B cell (primary cell): ENCODE results near the gene OR52D1. TPM values are rescaled to one million over a fixed set of nuclear protein-coding genes. Genes with fewer than 3 reads are reported as not detected.

Experiments used
- ATAC-seq: fragments of 200-7000 bp; cut with Tn5 transposase; one replicate; pipeline ENCODE4 v1.10.0; 2021; ENCODE audit warnings: low read depth, mild to moderate bottlenecking, moderate number of reproducible peaks, moderate library complexity
- CTCF ChIA-PET: fragments of 350-600 bp; sonication (Branson Sonifier 250); formaldehyde crosslinking; loops from one replicate; lab custom pipeline; 2021; ENCODE audit warnings: antibody characterized with exemption, inconsistent platforms; lab: Charles Lee
- POLR2A ChIA-PET: fragments of 350-600 bp; sonication (Branson Sonifier 250); formaldehyde crosslinking; loops from one replicate; lab custom pipeline; 2021; ENCODE audit warnings: antibody characterized with exemption; lab: Charles Lee
- DNase-seq: peaks from one replicate; pipeline ENCODE4 v3.0.0; 2013
- H2AFZ ChIP-seq: 2 replicates; pipeline ENCODE4 v1.6.1; 2012; ENCODE audit warnings: mild to moderate bottlenecking, low read depth, low read length; ENCODE audit not compliant: insufficient read depth, poor library complexity, severe bottlenecking
- H3K27ac ChIP-seq, 2 donors: 1 replicate in 1 of 2; 2 replicates in 1 of 2; pipeline ENCODE4 v1.5.1; 2012 to 2013; ENCODE audit warnings: low read length in 2 of 2, mild to moderate bottlenecking in 2 of 2, moderate library complexity in 1 of 2
- H3K27me3 ChIP-seq, 4 experiments: fragments of 200-600 bp in 1 of 4; sonication (generic) in 1 of 4; replicated peaks in 1 of 4; 1 replicate in 2 of 4; 2 replicates in 2 of 4; pipeline versions ENCODE4 v1.6.1 to v1.7.0; 2013 to 2016; ENCODE audit warnings: low read length in 3 of 4, mild to moderate bottlenecking in 2 of 4, mixed read lengths in 1 of 4, moderate library complexity in 1 of 4; ENCODE audit not compliant: insufficient read depth in 4 of 4, control insufficient read depth in 3 of 4; ENCODE audit errors: control extremely low read depth in 1 of 4
- H3K36me3 ChIP-seq, 2 experiments: replicated peaks in 1 of 2; 1 replicate in 1 of 2; 2 replicates in 1 of 2; pipeline versions ENCODE4 v1.6.1 to v1.7.1; 2013; ENCODE audit warnings: low read length in 1 of 2; ENCODE audit not compliant: insufficient read depth in 2 of 2, control insufficient read depth in 1 of 2; ENCODE audit errors: control extremely low read depth in 1 of 2, extremely low read depth in 1 of 2
- H3K4me1 ChIP-seq, 2 donors: fragments of 200-600 bp in 1 of 2; sonication (generic) in 1 of 2; 1 replicate in 1 of 2; 2 replicates in 1 of 2; pipeline versions ENCODE4 v1.5.1 to v1.6.1; 2013 to 2017; ENCODE audit warnings: low read length in 2 of 2; ENCODE audit not compliant: control insufficient read depth in 2 of 2, insufficient read depth in 2 of 2
- H3K4me2 ChIP-seq: replicated peaks from 2 replicates; pipeline ENCODE3; 2012; ENCODE audit warnings: mild to moderate bottlenecking, low read depth, low read length; ENCODE audit not compliant: poor library complexity, severe bottlenecking
- H3K4me3 ChIP-seq, 5 experiments: fragments of 200-600 bp in 1 of 5; sonication (generic) in 1 of 5; 1 replicate in 3 of 5; 2 replicates in 2 of 5; pipeline versions ENCODE4 v1.5.1 to v1.7.0; 2011 to 2016; ENCODE audit warnings: low read length in 4 of 5, mild to moderate bottlenecking in 4 of 5, low read depth in 2 of 5, control low read depth in 1 of 5, moderate library complexity in 1 of 5; ENCODE audit not compliant: insufficient read depth in 1 of 5; ENCODE audit errors: control extremely low read depth in 1 of 5, extremely low read depth in 1 of 5
- H3K79me2 ChIP-seq: fragments of 200-600 bp; sonication (generic); one replicate; pipeline ENCODE4 v1.6.0; 2016; ENCODE audit warnings: low read length; ENCODE audit not compliant: control insufficient read depth, insufficient read depth
- H3K9ac ChIP-seq: fragments of 200-600 bp; sonication (generic); 2 replicates; pipeline ENCODE4 v1.6.1; 2017; ENCODE audit warnings: mild to moderate bottlenecking, low read length, moderate library complexity
- H3K9me3 ChIP-seq, 3 donors: one replicate each; pipeline versions ENCODE4 v1.6.1 to v1.7.1; 2013; ENCODE audit warnings: low read length in 2 of 3; ENCODE audit not compliant: control insufficient read depth in 2 of 3, insufficient read depth in 1 of 3; ENCODE audit errors: control extremely low read depth in 1 of 3
- H4K20me1 ChIP-seq: 2 replicates; pipeline ENCODE4 v1.6.0; 2012; ENCODE audit warnings: mild to moderate bottlenecking, low read length; ENCODE audit not compliant: insufficient read depth, control insufficient read depth, poor library complexity, severe bottlenecking
- H3K27ac Mint-ChIP-seq: one replicate; pipeline ENCODE4 v1.8.0; 2021; ENCODE audit warnings: mixed read lengths
- H3K27me3 Mint-ChIP-seq: one replicate; pipeline ENCODE4 v1.8.0; 2021; ENCODE audit warnings: mixed read lengths
- H3K4me1 Mint-ChIP-seq: one replicate; pipeline ENCODE4 v1.8.0; 2021; ENCODE audit warnings: mixed read lengths
- H3K4me3 Mint-ChIP-seq: one replicate; pipeline ENCODE4 v1.8.0; 2021; ENCODE audit warnings: mixed read lengths
- H3K9me3 Mint-ChIP-seq: one replicate; pipeline ENCODE4 v1.8.0; 2022; ENCODE audit warnings: mixed read lengths; ENCODE audit not compliant: insufficient read depth
- CTCF ChIP-seq: fragments of 200-600 bp; IDR thresholded peaks from one replicate; pipeline ENCODE4 v1.8.0; 2022; ENCODE audit warnings: antibody characterized with exemption, mild to moderate bottlenecking
- EZH2 ChIP-seq: IDR thresholded peaks from 2 replicates; pipeline ENCODE4 v1.6.1; 2012; ENCODE audit warnings: borderline replicate concordance, low read depth, mild to moderate bottlenecking, moderate library complexity, low read length; ENCODE audit not compliant: insufficient read depth, poor library complexity, severe bottlenecking
- WGBS: methylation state at CpG from one replicate; pipeline ENCODE4 v1.1.5; 2013; ENCODE audit warnings: missing lambda C conversion rate; ENCODE audit not compliant: insufficient coverage; 5-methylcytosine and 5-hydroxymethylcytosine counted together
- intact Hi-C: fragments of 100-400 bp; cut with micrococcal nuclease; formaldehyde crosslinking; loops from one replicate; pipeline ENCODE4 v1.10.0; 2022
- polyA plus RNA-seq: library from polyadenylated mRNA; depleted of rRNA; stranded (reverse); fragments of >200 nt; gene quantifications from 2 replicates; pipeline ENCODE4 v1.2.3, GENCODE V29; 2012
- total RNA-seq, 2 donors: library from RNA; stranded (reverse); fragments of 120-200 nt in 1 of 2; gene quantifications; 1 replicate in 1 of 2; 2 replicates in 1 of 2; pipeline versions ENCODE4 v1.2.3 to v1.2.4, GENCODE V29; 2013 to 2022

OR52D1 gene
- total and polyA plus RNA-seq, 2 donors (not counting 1 experiment from before 2014, with no cell fraction given), result not detected

GRCh38 chr11:5489576-5490357 lies 1.3 kb downstream of the OR52D1 start:
- H3K27me3 ChIP-seq, result peaks cover 0 to 2% (median 0%) of the 10 kb centered on the region in 4 experiments
- H3K4me1 Mint-ChIP-seq, result no peaks in the 10 kb centered on the region
- H3K27ac Mint-ChIP-seq, result no peak overlapping the region
- H3K4me2 ChIP-seq, result no peak overlapping the region
- ChIA-PET POLR2A (no interaction called here), CTCF (no interaction called here)
- H3K9ac ChIP-seq, result no peak overlapping the region
- H3K79me2 ChIP-seq, result no peaks in the 10 kb centered on the region
- H3K4me3 ChIP-seq, result no peak overlapping the region
- H3K9me3 Mint-ChIP-seq, result no peaks in the 10 kb centered on the region
- H3K27ac ChIP-seq, result no peak overlapping the region
- no peak overlapping the region for H3K4me3 Mint-ChIP-seq
- ATAC-seq (no peak), DNase-seq (no peak)
- intact Hi-C loops, result no loop called here
- TF ChIP-seq EZH2 (no peak), CTCF (no peak)
- no peaks in the 10 kb centered on the region for H4K20me1 ChIP-seq
- H2AFZ ChIP-seq, result no peak overlapping the region
- H3K4me1 ChIP-seq, result no peaks in the 10 kb centered on the region
- WGBS, result 0% methylated on average over 1 of the region's 5 CpGs
- H3K27me3 Mint-ChIP-seq, result peaks cover 12% of the 10 kb centered on the region
- no peaks in the 10 kb centered on the region for H3K9me3 ChIP-seq
- no peaks in the 10 kb centered on the region for H3K36me3 ChIP-seq

- no peak for TF ChIP-seq EZH2
- no peak for TF ChIP-seq CTCF
- CTCF ChIA-PET, result no interaction called here
Measured at GRCh38 chr11:5499671-5500070, 11.2 kb downstream of the OR52D1 start.

More at GRCh38 chr11:5499671-5500070, 11.2 kb downstream of the OR52D1 start:
- H2AFZ ChIP-seq, result no peak overlapping the region
- no peak overlapping the region for H3K9ac ChIP-seq
- no peaks in the 10 kb centered on the region for H4K20me1 ChIP-seq
- 100% methylated on average over 1 of the region's 2 CpGs for WGBS
- DNase-seq, result no peak
- no peaks in the 10 kb centered on the region for H3K9me3 ChIP-seq
- H3K4me3 Mint-ChIP-seq, result no peak overlapping the region
- H3K9me3 Mint-ChIP-seq, result no peaks in the 10 kb centered on the region
- H3K27me3 Mint-ChIP-seq, result peaks cover 14% of the 10 kb centered on the region
- no peak for ATAC-seq
- H3K4me1 ChIP-seq, result no peaks in the 10 kb centered on the region
- H3K27ac ChIP-seq, result no peak overlapping the region
- no peaks in the 10 kb centered on the region for H3K4me1 Mint-ChIP-seq
- no peaks in the 10 kb centered on the region for H3K27me3 ChIP-seq
- intact Hi-C loops, result no loop called here
- no peaks in the 10 kb centered on the region for H3K79me2 ChIP-seq
- H3K4me3 ChIP-seq, result no peak overlapping the region
- H3K36me3 ChIP-seq, result no peaks in the 10 kb centered on the region
- POLR2A ChIA-PET, result no interaction called here
- H3K4me2 ChIP-seq, result no peak overlapping the region
- H3K27ac Mint-ChIP-seq, result no peak overlapping the region
